ENCODE data around the gene ALG14. TPM values are rescaled to one million over a fixed set of nuclear protein-coding genes. Genes with fewer than 3 reads are reported as not detected.

The ALG14 gene
- total RNA-seq, 2 experiments from 2014 or later: 0.08 to 0.52 TPM

DNA sequence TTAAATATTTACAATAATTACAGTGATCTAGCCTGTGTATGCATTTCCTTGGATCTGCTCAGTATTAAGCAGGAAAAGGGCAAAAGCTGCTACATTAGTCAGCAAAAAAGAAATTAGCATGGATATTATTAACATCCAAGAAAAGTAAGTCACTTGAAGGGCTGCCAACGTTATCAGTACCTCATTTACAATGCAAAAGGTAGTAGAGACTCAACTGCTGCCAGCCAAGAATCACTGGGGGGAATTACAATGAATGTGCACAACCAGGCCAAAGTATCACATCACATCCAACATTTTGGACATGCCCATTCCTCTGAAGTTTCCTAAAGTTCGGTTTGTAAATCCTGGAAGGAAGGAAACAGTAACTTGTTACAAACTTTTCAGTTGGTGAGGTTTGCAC lies 147.7 kb downstream of the ALG14 start:
- Histone ChIP-seq H3K9me3 (ENCODE audit: control insufficient read depth in 1 of 2, insufficient read depth in 1 of 2, low read length in 2 of 2) (no peaks in the 10 kb centered on the region), H3K4me3 (ENCODE audit: low read length) (no peak overlapping the region), H3K27me3 (ENCODE audit: control insufficient read depth in 1 of 2, insufficient read depth in 2 of 2, low read length in 2 of 2) (peaks cover 16 to 17% of the 10 kb centered on the region in 2 experiments), H3K27ac (ENCODE audit: low read depth in 1 of 2, low read length in 2 of 2) (no peak overlapping the region), H3K36me3 (ENCODE audit: insufficient read depth, low read length) (no peaks in the 10 kb centered on the region), H3K4me1 (ENCODE audit: insufficient read depth, low read length) (peaks cover 20% of the 10 kb centered on the region)
- CTCF ChIA-PET: no interaction called here
- Mint-ChIP-seq H3K27ac (no peak overlapping the region), H3K36me3 (ENCODE audit: low read depth) (no peaks in the 10 kb centered on the region), H3K9me3 (no peaks in the 10 kb centered on the region), H3K27me3 (peaks cover 75% of the 10 kb centered on the region), H3K4me1 (ENCODE audit: low read depth) (peaks cover 16% of the 10 kb centered on the region), H3K4me3 (peak overlapping the region; percentile 92)
- POLR2A ChIA-PET: no interaction called here
- no peak for DNase-seq
- ATAC-seq (ENCODE audit: poor library complexity): no peak
- TF ChIP-seq, protein P1, sequence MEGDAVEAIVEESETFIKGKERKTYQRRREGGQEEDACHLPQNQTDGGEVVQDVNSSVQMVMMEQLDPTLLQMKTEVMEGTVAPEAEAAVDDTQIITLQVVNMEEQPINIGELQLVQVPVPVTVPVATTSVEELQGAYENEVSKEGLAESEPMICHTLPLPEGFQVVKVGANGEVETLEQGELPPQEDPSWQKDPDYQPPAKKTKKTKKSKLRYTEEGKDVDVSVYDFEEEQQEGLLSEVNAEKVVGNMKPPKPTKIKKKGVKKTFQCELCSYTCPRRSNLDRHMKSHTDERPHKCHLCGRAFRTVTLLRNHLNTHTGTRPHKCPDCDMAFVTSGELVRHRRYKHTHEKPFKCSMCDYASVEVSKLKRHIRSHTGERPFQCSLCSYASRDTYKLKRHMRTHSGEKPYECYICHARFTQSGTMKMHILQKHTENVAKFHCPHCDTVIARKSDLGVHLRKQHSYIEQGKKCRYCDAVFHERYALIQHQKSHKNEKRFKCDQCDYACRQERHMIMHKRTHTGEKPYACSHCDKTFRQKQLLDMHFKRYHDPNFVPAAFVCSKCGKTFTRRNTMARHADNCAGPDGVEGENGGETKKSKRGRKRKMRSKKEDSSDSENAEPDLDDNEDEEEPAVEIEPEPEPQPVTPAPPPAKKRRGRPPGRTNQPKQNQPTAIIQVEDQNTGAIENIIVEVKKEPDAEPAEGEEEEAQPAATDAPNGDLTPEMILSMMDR (IDR thresholded peaks at IDR 0.05): no peak
- intact Hi-C loops (cut with DNase I, micrococcal nuclease): no loop called here

Other genes starting within 250 kb of the ALG14 start
- gene CNN3, start 145.8 kb downstream of the ALG14 start, total RNA-seq: 1 to 10 TPM; 1.1 to 1.4 TPM
- under 1 TPM in 1 of 2 experiments, not detected in 1; 0.11 TPM for gene TLCD4, start 44.4 kb upstream of the ALG14 start, total RNA-seq
- gene RWDD3, start 161.3 kb upstream of the ALG14 start, total RNA-seq: 10 to 100 TPM; 14.3 to 14.5 TPM